ENCODE measurements around the gene ASNSD1.
"Not testable (repeated sequence)": the region's sequence is repeated elsewhere in the genome, so short reads cannot be mapped to it uniquely, and the experiment has no call there.

ASNSD1 gene

GRCh38 chr2:189685540-189686229 lies 24.4 kb downstream of the ASNSD1 start:
- no peak for TF ChIP-seq CTCF (conservative IDR thresholded peaks at IDR 0.05; ENCODE audit: low read depth, low read length)
- no peak overlapping the region for H3K4me3 ChIP-seq (ENCODE audit: low read depth, low read length)
- peak; percentile 78 for DNase-seq (ENCODE audit: low read depth)

DNA sequence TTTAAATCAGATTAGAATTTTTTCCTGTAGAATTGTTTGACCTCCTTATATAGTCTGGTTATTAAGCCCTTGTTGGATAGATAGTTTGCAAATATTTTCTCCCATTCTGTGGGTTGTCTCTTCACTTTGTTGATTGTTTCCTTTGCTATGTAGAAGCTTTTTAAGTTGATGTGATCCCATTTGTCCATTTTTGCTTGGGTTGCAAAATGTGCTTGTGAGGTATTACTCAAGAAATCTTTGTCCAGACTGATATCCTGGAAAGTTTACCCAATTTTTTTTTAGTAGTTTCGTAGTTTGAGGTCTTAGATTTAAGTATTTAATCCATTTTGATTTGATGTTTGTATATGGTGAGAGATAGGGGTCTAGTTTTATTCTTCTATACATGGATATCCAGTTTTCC lies 26.5 kb downstream of the ASNSD1 start:
- not testable (repeated sequence) for DNase-seq (ENCODE audit: low read depth); H3K4me3 ChIP-seq (ENCODE audit: low read depth, low read length)

- TF ChIP-seq CTCF (conservative IDR thresholded peaks at IDR 0.05; ENCODE audit: low read depth, low read length), result no peak
- H3K4me3 ChIP-seq (ENCODE audit: low read depth, low read length), result no peak overlapping the region
- DNase-seq (ENCODE audit: low read depth), result no peak
Observed at GRCh38 chr2:189696223-189696622, 35.0 kb downstream of the ASNSD1 start.

DNA sequence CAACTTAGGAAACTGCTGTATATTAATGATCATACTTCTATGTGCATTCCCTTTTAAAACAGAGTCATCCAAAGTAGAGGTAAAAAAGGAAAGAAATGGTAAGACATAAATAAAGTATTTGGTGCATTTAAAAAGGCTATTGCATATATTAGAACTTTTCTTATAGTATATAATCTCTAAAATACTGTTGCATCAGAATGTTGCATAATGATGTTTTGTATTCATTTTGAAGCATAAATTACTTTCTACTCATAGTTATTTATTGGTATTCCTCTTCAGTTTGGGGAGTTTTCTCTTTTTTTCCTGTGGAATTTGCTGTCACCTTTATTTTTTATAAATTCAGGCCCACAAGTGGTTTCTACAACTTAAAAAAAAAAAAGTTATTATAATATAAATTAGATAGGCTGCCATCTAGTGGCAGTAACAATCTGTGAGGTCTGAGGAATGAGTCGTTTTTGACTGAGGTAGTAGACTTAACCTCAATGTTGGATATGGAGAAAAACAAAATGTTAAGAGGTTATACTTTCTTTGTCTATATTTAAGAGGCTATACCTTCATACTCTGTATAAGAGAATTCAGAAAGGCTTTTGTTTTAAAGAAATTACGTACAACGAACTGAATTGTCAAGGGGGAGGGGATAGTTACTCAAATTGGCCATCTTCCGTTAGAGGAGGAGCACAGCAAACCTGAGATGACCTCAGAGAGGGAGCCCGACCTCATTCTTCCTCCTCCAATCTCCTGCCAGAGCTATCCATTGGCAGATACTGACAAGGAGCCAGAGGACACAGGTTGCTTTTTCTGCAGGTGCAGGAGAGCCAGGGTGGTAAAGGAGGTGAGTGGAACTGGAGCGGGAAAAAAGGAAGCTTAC lies 37.0 kb downstream of the ASNSD1 start:
- peak; percentile 71 for DNase-seq (ENCODE audit: low read depth)
- H3K4me3 ChIP-seq (ENCODE audit: low read depth, low read length), result no peak overlapping the region
- TF ChIP-seq CTCF (conservative IDR thresholded peaks at IDR 0.05; ENCODE audit: low read depth, low read length), result peak; percentile 54

GRCh38 chr2:189700681-189701080 lies 39.4 kb downstream of the ASNSD1 start:
- no peak for TF ChIP-seq CTCF (conservative IDR thresholded peaks at IDR 0.05; ENCODE audit: low read depth, low read length)
- DNase-seq (ENCODE audit: low read depth), result no peak
- H3K4me3 ChIP-seq (ENCODE audit: low read depth, low read length), result no peak overlapping the region

GRCh38 chr2:189702071-189702470 lies 40.8 kb downstream of the ASNSD1 start:
- peak; percentile 52 for TF ChIP-seq CTCF (conservative IDR thresholded peaks at IDR 0.05; ENCODE audit: low read depth, low read length)
- H3K4me3 ChIP-seq (ENCODE audit: low read depth, low read length), result no peak overlapping the region
- DNase-seq (ENCODE audit: low read depth), result peak; percentile 57

DNA sequence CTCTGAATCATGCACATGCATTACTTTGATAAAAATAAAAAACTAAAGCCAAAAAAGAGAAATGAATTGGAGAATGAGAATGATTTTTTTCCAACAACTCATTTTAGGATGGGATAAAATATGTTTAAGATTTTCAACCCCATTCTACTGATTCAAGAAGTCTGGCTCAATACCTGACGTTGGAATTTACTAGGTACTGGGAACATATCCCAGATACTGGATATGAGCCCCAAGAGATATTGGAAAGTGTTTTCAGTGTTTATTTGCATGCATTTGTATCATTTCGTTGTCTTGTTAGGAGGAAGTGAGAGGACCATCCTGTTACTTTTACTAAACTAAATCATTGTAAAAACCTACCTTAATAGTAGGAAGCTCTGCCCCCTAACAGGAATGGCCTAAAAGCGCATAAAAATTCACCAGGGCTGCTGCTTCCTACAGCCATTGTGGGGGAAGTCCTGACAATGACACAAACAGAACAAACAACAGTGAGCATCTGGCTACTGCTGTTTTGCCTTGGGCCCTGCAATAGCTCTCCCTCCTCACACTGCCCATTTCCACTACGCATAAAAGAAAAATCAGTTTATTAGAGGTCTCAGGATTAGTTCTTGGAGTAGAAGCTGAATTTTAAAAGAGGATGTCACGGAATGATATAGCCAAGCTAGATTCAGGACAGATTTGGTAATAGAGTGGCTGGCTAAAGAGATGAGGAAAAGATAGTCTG lies 48.4 kb downstream of the ASNSD1 start:
- no peak for TF ChIP-seq CTCF (conservative IDR thresholded peaks at IDR 0.05; ENCODE audit: low read depth, low read length)
- no peak overlapping the region for H3K4me3 ChIP-seq (ENCODE audit: low read depth, low read length)
- DNase-seq (ENCODE audit: low read depth), result no peak

GRCh38 chr2:189717593-189717992 lies 56.3 kb downstream of the ASNSD1 start:
- not testable (repeated sequence) for DNase-seq (ENCODE audit: low read depth)

More at GRCh38 chr2:189717593-189717992, 56.3 kb downstream of the ASNSD1 start:
- H3K4me3 ChIP-seq (ENCODE audit: low read depth, low read length), result not testable (repeated sequence)
